IMR-90 (cell line): ENCODE measurements around the gene TSPAN8. TPM values are rescaled to one million over a fixed set of nuclear protein-coding genes. Genes with fewer than 3 reads are reported as not detected.

Experiments
- ATAC-seq: fragments of 200-7000 bp; cut with Tn5 transposase; 2 replicates; pipeline ENCODE4 v1.9.1; 2020; ENCODE audit warnings: low read depth, mild to moderate bottlenecking, moderate library complexity
- BruUV-seq: library from RNA; stranded (reverse); fragments of 400-500 nt; replicated peaks from 2 replicates; lab custom pipeline; 2021; lab: Mats Ljungman, UMichigan
- CTCF ChIA-PET: fragments of 300-600 bp; formaldehyde crosslinking; extraction: SDS; loops from one replicate; lab custom pipeline; 2021; ENCODE audit warnings: antibody characterized with exemption; lab: Yijun Ruan, JAX
- POLR2A ChIA-PET: fragments of 300-600 bp; sonication (Branson Sonifier 250); formaldehyde crosslinking; loops from one replicate; lab custom pipeline; 2022; ENCODE audit warnings: antibody characterized with exemption; ENCODE audit not compliant: unreplicated experiment; lab: Charles Lee
- DNase-seq: peaks from one replicate; pipeline ENCODE4 v3.0.0; 2013
- H2AFZ ChIP-seq: replicated peaks from 2 replicates; pipeline ENCODE3; 2013; ENCODE audit warnings: low read length, mild to moderate bottlenecking; ENCODE audit not compliant: poor library complexity
- H2AK5ac ChIP-seq: 2 replicates; pipeline ENCODE4 v1.6.1; 2013; ENCODE audit warnings: low read depth, low read length, inconsistent platforms
- H2AK9ac ChIP-seq: replicated peaks from 2 replicates; pipeline ENCODE3; 2013; ENCODE audit warnings: mild to moderate bottlenecking, low read depth, low read length, moderate library complexity; ENCODE audit not compliant: poor library complexity
- H2BK120ac ChIP-seq: 2 replicates; pipeline ENCODE4 v1.6.1; 2013; ENCODE audit warnings: low read depth, low read length, inconsistent platforms
- H2BK15ac ChIP-seq: 3 replicates; pipeline ENCODE4 v1.6.1; 2013; ENCODE audit warnings: low read depth, low read length, inconsistent platforms
- H2BK20ac ChIP-seq: 2 replicates; pipeline ENCODE4 v1.6.1; 2013; ENCODE audit warnings: low read depth, mild to moderate bottlenecking, inconsistent platforms, low read length, moderate library complexity
- H2BK5ac ChIP-seq: 2 replicates; pipeline ENCODE4 v1.6.1; 2013; ENCODE audit warnings: mild to moderate bottlenecking, low read depth, low read length, inconsistent platforms; ENCODE audit not compliant: poor library complexity, severe bottlenecking
- H3K14ac ChIP-seq: replicated peaks from 2 replicates; pipeline ENCODE4 v1.6.1; 2013; ENCODE audit warnings: low read depth, low read length, inconsistent platforms
- H3K18ac ChIP-seq: 2 replicates; pipeline ENCODE4 v1.6.1; 2013; ENCODE audit warnings: low read depth, low read length, control low read depth
- H3K23ac ChIP-seq: 2 replicates; pipeline ENCODE4 v1.6.1; 2013; ENCODE audit warnings: low read depth, low read length, inconsistent platforms
- H3K27ac ChIP-seq: 2 replicates; pipeline ENCODE4 v1.5.1; 2013; ENCODE audit warnings: mild to moderate bottlenecking, control low read depth, low read length; ENCODE audit not compliant: insufficient read depth
- H3K27me3 ChIP-seq: 2 replicates; pipeline ENCODE4 v1.6.1; 2013; ENCODE audit warnings: low read length; ENCODE audit not compliant: control insufficient read depth, insufficient read depth
- H3K36me3 ChIP-seq: 2 replicates; pipeline ENCODE4 v1.6.1; 2013; ENCODE audit warnings: low read length, mixed read lengths; ENCODE audit not compliant: control insufficient read depth, insufficient read depth
- H3K4ac ChIP-seq: 2 replicates; pipeline ENCODE4 v1.6.1; 2013; ENCODE audit warnings: low read depth, low read length, inconsistent platforms
- H3K4me1 ChIP-seq: 2 replicates; pipeline ENCODE4 v1.6.1; 2013; ENCODE audit warnings: low read length, mixed read lengths; ENCODE audit not compliant: control insufficient read depth, insufficient read depth
- H3K4me2 ChIP-seq: 2 replicates; pipeline ENCODE4 v1.6.1; 2013; ENCODE audit warnings: low read depth, mild to moderate bottlenecking, control low read depth, low read length, moderate library complexity
- H3K4me3 ChIP-seq: 2 replicates; pipeline ENCODE4 v1.5.1; 2013; ENCODE audit warnings: low read depth, mild to moderate bottlenecking, control low read depth, low read length, moderate library complexity; ENCODE audit not compliant: insufficient read depth
- H3K56ac ChIP-seq: 2 replicates; pipeline ENCODE4 v1.6.1; 2013; ENCODE audit warnings: low read length, inconsistent platforms; ENCODE audit not compliant: insufficient read depth; ENCODE audit errors: extremely low read depth
- H3K79me1 ChIP-seq, 2 experiments: 2 replicates each; pipeline ENCODE4 v1.6.1; 2013; ENCODE audit warnings: low read length in 2 of 2, inconsistent platforms in 1 of 2, low read depth in 1 of 2
- H3K9ac ChIP-seq: 2 replicates; pipeline ENCODE4 v1.6.1; 2013; ENCODE audit warnings: low read depth, low read length, control low read depth
- H3K9me1 ChIP-seq: 2 replicates; pipeline ENCODE4 v1.6.1; 2013; ENCODE audit warnings: low read length, inconsistent platforms; ENCODE audit not compliant: insufficient read depth
- H3K9me3 ChIP-seq: 2 replicates; pipeline ENCODE4 v1.6.1; 2013; ENCODE audit warnings: low read length; ENCODE audit not compliant: control insufficient read depth, insufficient read depth
- H4K20me1 ChIP-seq: 2 replicates; pipeline ENCODE4 v1.6.1; 2013; ENCODE audit warnings: low read length, inconsistent platforms; ENCODE audit not compliant: insufficient read depth
- H4K5ac ChIP-seq: 2 replicates; pipeline ENCODE4 v1.6.1; 2013; ENCODE audit warnings: mild to moderate bottlenecking, low read depth, low read length, control low read depth
- H4K8ac ChIP-seq, 2 experiments: 2 replicates each; pipeline ENCODE4 v1.6.1; 2013; ENCODE audit warnings: low read depth in 2 of 2, low read length in 2 of 2, control low read depth in 1 of 2, inconsistent platforms in 1 of 2
- H4K91ac ChIP-seq: 2 replicates; pipeline ENCODE4 v1.6.1; 2013; ENCODE audit warnings: low read depth, low read length, inconsistent platforms; ENCODE audit not compliant: insufficient read depth
- BHLHE40 ChIP-seq: fragments of 150-350 bp; IDR thresholded peaks from 2 replicates; pipeline ENCODE4 v1.6.1; 2016; ENCODE audit warnings: mild to moderate bottlenecking, low read depth, low read length
- CHD1 ChIP-seq: IDR thresholded peaks from 2 replicates; pipeline ENCODE4 v1.6.1; 2012; ENCODE audit warnings: low read depth, low read length, improper control_type of control experiment
- CTCF ChIP-seq: conservative IDR thresholded peaks from 2 replicates; pipeline ENCODE4 v1.5.1; 2012; ENCODE audit warnings: mild to moderate bottlenecking, low read depth, low read length, improper control_type of control experiment
- MAFK ChIP-seq: IDR thresholded peaks from 2 replicates; pipeline ENCODE4 v1.6.1; 2012; ENCODE audit warnings: low read depth, low read length, improper control_type of control experiment
- MAZ ChIP-seq: IDR thresholded peaks from 2 replicates; pipeline ENCODE4 v1.6.1; 2012; ENCODE audit warnings: low read depth, mild to moderate bottlenecking, low read length, improper control_type of control experiment, moderate library complexity, borderline replicate concordance
- MXI1 ChIP-seq: IDR thresholded peaks from 2 replicates; pipeline ENCODE4 v1.6.1; 2012; ENCODE audit warnings: low read depth, mild to moderate bottlenecking, low read length, moderate library complexity, borderline replicate concordance
- NFE2L2 ChIP-seq: fragments of 150-350 bp; IDR thresholded peaks from 2 replicates; pipeline ENCODE4 v1.6.1; 2016; ENCODE audit warnings: low read depth, mild to moderate bottlenecking, low read length
- RCOR1 ChIP-seq: IDR thresholded peaks from 2 replicates; pipeline ENCODE4 v1.6.1; 2012; ENCODE audit warnings: mild to moderate bottlenecking, low read length, improper control_type of control experiment; ENCODE audit not compliant: insufficient replicate concordance
- RFX5 ChIP-seq: IDR thresholded peaks from 2 replicates; pipeline ENCODE4 v1.8.0; 2012; ENCODE audit warnings: low read depth, mild to moderate bottlenecking, low read length, moderate library complexity
- SMC3 ChIP-seq: fragments of 150-350 bp; IDR thresholded peaks from 2 replicates; pipeline ENCODE4 v1.6.1; 2016; ENCODE audit warnings: low read depth, mild to moderate bottlenecking, antibody characterized with exemption, low read length, moderate library complexity
- USF2 ChIP-seq: fragments of 150-350 bp; IDR thresholded peaks from 2 replicates; pipeline ENCODE4 v1.6.1; 2017; ENCODE audit warnings: mild to moderate bottlenecking, antibody characterized with exemption, low read length, low read depth
- WGBS, 2 experiments: methylation state at CpG; one replicate each; pipeline versions ENCODE4 v1.1.5 to v1.1.7; 2013; ENCODE audit warnings: missing lambda C conversion rate in 2 of 2; ENCODE audit not compliant: insufficient read length in 1 of 2; ENCODE audit errors: extremely low coverage in 2 of 2; 5-methylcytosine and 5-hydroxymethylcytosine counted together
- dilution Hi-C: fragments of 300-500 bp; cut with HindIII; formaldehyde crosslinking; loops from one replicate; pipeline ENCODE4 v1.14.3; 2018; ENCODE audit warnings: low sequenced_read_pairs; ENCODE audit not compliant: unreplicated experiment
- in situ Hi-C: fragments of 300-500 bp; cut with MboI; formaldehyde crosslinking; loops from 3 replicates; pipeline ENCODE4 v1.14.3; 2019; ENCODE audit warnings: low sequenced_read_pairs, inconsistent platforms, mixed read lengths
- intact Hi-C: fragments of 100-400 bp; cut with micrococcal nuclease; formaldehyde crosslinking; loops from 2 replicates; pipeline ENCODE4 v1.10.0; 2022
- polyA plus RNA-seq, 3 experiments: library from polyadenylated mRNA; depleted of rRNA; stranded (reverse); fragments of >200 nt; gene quantifications; 2 replicates each; pipeline ENCODE4 v1.2.3, GENCODE V29; 2012; ENCODE audit warnings: low replicate concordance in 1 of 3
- total RNA-seq: library from RNA; depleted of rRNA; stranded (reverse); fragments of >200 nt; gene quantifications from 2 replicates; pipeline ENCODE4 v1.2.3, GENCODE V29; 2012

TSPAN8 gene
- total and polyA plus RNA-seq, 2 of the 4 experiments (the other 2 are of a cell fraction): not detected

GRCh38 chr12:71134405-71134804 lies 23.4 kb downstream of the TSPAN8 start:
- no peak overlapping the region for H3K18ac ChIP-seq
- no peak overlapping the region for H2BK5ac ChIP-seq
- no peak overlapping the region for H3K4me2 ChIP-seq
- no peak overlapping the region for H3K4ac ChIP-seq
- no TSS peak for BruUV-seq
- no peak overlapping the region for H3K14ac ChIP-seq
- dilution Hi-C loops (no loop called here), intact Hi-C loops (no loop called here), in situ Hi-C loops (no loop called here)
- no peaks in the 10 kb centered on the region for H3K79me1 ChIP-seq
- TF ChIP-seq NFE2L2: no peak
- TF ChIP-seq MAFK: no peak
- no peak for TF ChIP-seq USF2
- no peak for TF ChIP-seq RCOR1
- no peak for TF ChIP-seq SMC3
- no peak for TF ChIP-seq MAZ
- no peak for TF ChIP-seq CTCF
- no peak for TF ChIP-seq RFX5
- TF ChIP-seq BHLHE40: no peak
- no peak for TF ChIP-seq CHD1
- no peak for TF ChIP-seq MXI1
- H3K4me3 ChIP-seq: no peak overlapping the region
- H3K9me3 ChIP-seq: peaks cover 2% of the 10 kb centered on the region; the same call in 1 of the 2 replicates
- ATAC-seq (no peak), DNase-seq (no peak)
- no peak overlapping the region for H2BK120ac ChIP-seq
- H3K27ac ChIP-seq: no peak overlapping the region
- no peak overlapping the region for H4K91ac ChIP-seq
- H3K36me3 ChIP-seq: no peaks in the 10 kb centered on the region
- no peak overlapping the region for H2AK9ac ChIP-seq
- H3K9me1 ChIP-seq: no peaks in the 10 kb centered on the region
- H2AK5ac ChIP-seq: no peak overlapping the region
- H3K27me3 ChIP-seq: no peaks in the 10 kb centered on the region
- H2BK15ac ChIP-seq: no peak overlapping the region
- no peak overlapping the region for H2AFZ ChIP-seq
- no peak overlapping the region for H3K23ac ChIP-seq
- POLR2A ChIA-PET: no interaction called here
- H3K4me1 ChIP-seq: no peaks in the 10 kb centered on the region
- CTCF ChIA-PET: no interaction called here
- no peak overlapping the region for H3K56ac ChIP-seq
- no peak overlapping the region for H2BK20ac ChIP-seq
- H4K20me1 ChIP-seq: no peaks in the 10 kb centered on the region
- no peak overlapping the region for H3K9ac ChIP-seq
- H4K5ac ChIP-seq: no peak overlapping the region
- H4K8ac ChIP-seq: no peak overlapping the region
- no CpG with 5 or more reads among the region's 2 CpGs for WGBS, 2 experiments
